Measurements from ENCODE around the gene ARHGAP29.

ARHGAP29 gene

GRCh38 chr1:94236630-94237290 lies 624 bp downstream of the ARHGAP29 start (continued):
- no peak for TF ChIP-seq REST (tag by site-specific recombination; IDR thresholded peaks at IDR 0.05)
- TF ChIP-seq ZNF560 (tag by site-specific recombination; IDR thresholded peaks at IDR 0.05; ENCODE audit: borderline replicate concordance): no peak
- TF ChIP-seq KLF1 (tag by site-specific recombination; IDR thresholded peaks at IDR 0.05): no peak
- no peak for TF ChIP-seq ZNF146 (tag by site-specific recombination; IDR thresholded peaks at IDR 0.05)
- TF ChIP-seq ZBTB44 (tag by site-specific recombination; IDR thresholded peaks at IDR 0.05): no peak
- TF ChIP-seq ZNF248 (tag by site-specific recombination; IDR thresholded peaks at IDR 0.05): no peak
- no peak for TF ChIP-seq ELK4 (IDR thresholded peaks at IDR 0.05; ENCODE audit: borderline replicate concordance, low read depth, low read length)
- 0 out of 2 replicates have a peak, but pooled peaks have one; percentile 17 for TF ChIP-seq KLF16 (tag by site-specific recombination; IDR thresholded peaks at IDR 0.05)
- peak; percentile 4; the same call in 1 of the 2 replicates for TF ChIP-seq GLIS1 (tag by site-specific recombination; IDR thresholded peaks at IDR 0.05)
- TF ChIP-seq ZIC2 (tag by site-specific recombination; IDR thresholded peaks at IDR 0.05): no peak
- peak; percentile 78 for TF ChIP-seq ZBTB17 (tag by site-specific recombination; IDR thresholded peaks at IDR 0.05)
- TF ChIP-seq ZNF302 (tag by site-specific recombination; IDR thresholded peaks at IDR 0.05; ENCODE audit: low read depth): no peak
- peak; percentile 92 for TF ChIP-seq ZNF600 (tag by site-specific recombination; IDR thresholded peaks at IDR 0.05)
- no peak for TF ChIP-seq ZNF639 (tag by site-specific recombination; IDR thresholded peaks at IDR 0.05)
- no peak for TF ChIP-seq ZNF404 (tag by site-specific recombination; IDR thresholded peaks at IDR 0.05)
- TF ChIP-seq ZNF24 (tag by site-specific recombination; IDR thresholded peaks at IDR 0.05): no peak
- no peak for TF ChIP-seq GLI2 (tag by site-specific recombination; IDR thresholded peaks at IDR 0.05; ENCODE audit: borderline replicate concordance, low read depth)
- no peak for TF ChIP-seq ZNF202 (tag by site-specific recombination; IDR thresholded peaks at IDR 0.05; ENCODE audit: borderline replicate concordance)
- TF ChIP-seq WT1 (tag by site-specific recombination; IDR thresholded peaks at IDR 0.05): peak; percentile 20; the same call in 1 of the 2 replicates
- no peak for TF ChIP-seq EGR2 (tag by site-specific recombination; IDR thresholded peaks at IDR 0.05; ENCODE audit: low read depth)
- 0 out of 2 replicates have a peak, but pooled peaks have one; percentile 31 for TF ChIP-seq IKZF3 (tag by site-specific recombination; IDR thresholded peaks at IDR 0.05)

Measured in HEK293 (cell line).